ENCODE data around the gene POMT2. TPM values are rescaled to one million over a fixed set of nuclear protein-coding genes. Genes with fewer than 3 reads are reported as not detected.

Gene POMT2
- total RNA-seq, 1 donor from 2014 or later: 29.2 TPM

GRCh38 chr14:77266336-77266735 lies 54.3 kb downstream of the POMT2 start:
- Mint-ChIP-seq H3K4me1 (ENCODE audit: unreplicated experiment) (no peaks in the 10 kb centered on the region), H3K27me3 (ENCODE audit: unreplicated experiment) (peaks cover 41% of the 10 kb centered on the region), H3K9me3 (ENCODE audit: unreplicated experiment) (peaks cover 3% of the 10 kb centered on the region), H3K4me3 (ENCODE audit: unreplicated experiment) (no peak overlapping the region), H3K36me3 (ENCODE audit: unreplicated experiment) (no peaks in the 10 kb centered on the region), H3K27ac (ENCODE audit: unreplicated experiment) (no peak overlapping the region)
- DNase-seq (ENCODE audit: extremely low spot score, unreplicated experiment): no peak
- TF ChIP-seq CTCF (IDR thresholded peaks at IDR 0.05): no peak

GRCh38 chr14:77265561-77266335 lies 54.9 kb downstream of the POMT2 start:
- Mint-ChIP-seq H3K27ac (ENCODE audit: unreplicated experiment) (no peak overlapping the region), H3K4me3 (ENCODE audit: unreplicated experiment) (no peak overlapping the region), H3K36me3 (ENCODE audit: unreplicated experiment) (no peaks in the 10 kb centered on the region), H3K4me1 (ENCODE audit: unreplicated experiment) (no peaks in the 10 kb centered on the region), H3K27me3 (ENCODE audit: unreplicated experiment) (peaks cover 41% of the 10 kb centered on the region), H3K9me3 (ENCODE audit: unreplicated experiment) (peaks cover 3% of the 10 kb centered on the region)
- no peak for DNase-seq (ENCODE audit: extremely low spot score, unreplicated experiment)
- no peak for TF ChIP-seq CTCF (IDR thresholded peaks at IDR 0.05)

GRCh38 chr14:77265187-77265515 lies 55.5 kb downstream of the POMT2 start:
- no peak for TF ChIP-seq CTCF (IDR thresholded peaks at IDR 0.05)
- Mint-ChIP-seq H3K27ac (ENCODE audit: unreplicated experiment) (no peak overlapping the region), H3K9me3 (ENCODE audit: unreplicated experiment) (peaks cover 3% of the 10 kb centered on the region), H3K36me3 (ENCODE audit: unreplicated experiment) (no peaks in the 10 kb centered on the region), H3K27me3 (ENCODE audit: unreplicated experiment) (peaks cover 38% of the 10 kb centered on the region), H3K4me3 (ENCODE audit: unreplicated experiment) (no peak overlapping the region), H3K4me1 (ENCODE audit: unreplicated experiment) (no peaks in the 10 kb centered on the region)
- DNase-seq (ENCODE audit: extremely low spot score, unreplicated experiment): no peak

GRCh38 chr14:77264466-77265186 lies 56.1 kb downstream of the POMT2 start:
- H3K4me1 Mint-ChIP-seq (ENCODE audit: unreplicated experiment): no peaks in the 10 kb centered on the region
- no peak overlapping the region for H3K4me3 Mint-ChIP-seq (ENCODE audit: unreplicated experiment)
- peaks cover 34% of the 10 kb centered on the region for H3K27me3 Mint-ChIP-seq (ENCODE audit: unreplicated experiment)
- TF ChIP-seq CTCF (IDR thresholded peaks at IDR 0.05): no peak
- H3K27ac Mint-ChIP-seq (ENCODE audit: unreplicated experiment): no peak overlapping the region
- no peak for DNase-seq (ENCODE audit: extremely low spot score, unreplicated experiment)
- no peaks in the 10 kb centered on the region for H3K36me3 Mint-ChIP-seq (ENCODE audit: unreplicated experiment)
- peaks cover 3% of the 10 kb centered on the region for H3K9me3 Mint-ChIP-seq (ENCODE audit: unreplicated experiment)

GRCh38 chr14:77260631-77261030 lies 60.1 kb downstream of the POMT2 start:
- no peaks in the 10 kb centered on the region for H3K4me1 Mint-ChIP-seq (ENCODE audit: unreplicated experiment)
- no peak overlapping the region for H3K27ac Mint-ChIP-seq (ENCODE audit: unreplicated experiment)
- peaks cover 15% of the 10 kb centered on the region for H3K27me3 Mint-ChIP-seq (ENCODE audit: unreplicated experiment)
- TF ChIP-seq CTCF (IDR thresholded peaks at IDR 0.05): no peak
- H3K36me3 Mint-ChIP-seq (ENCODE audit: unreplicated experiment): no peaks in the 10 kb centered on the region
- H3K4me3 Mint-ChIP-seq (ENCODE audit: unreplicated experiment): no peak overlapping the region
- DNase-seq (ENCODE audit: extremely low spot score, unreplicated experiment): no peak
- no peaks in the 10 kb centered on the region for H3K9me3 Mint-ChIP-seq (ENCODE audit: unreplicated experiment)

Measured in osteocyte (in vitro differentiated cells).